Gastroesophageal sphincter (tissue), 3 donors: ENCODE data around the gene C2orf74.

ENCODE experiments used
- CTCF ChIP-seq, 4 experiments: fragments of 200-600 bp in 2 of 4; fragments of 450-650 bp in 2 of 4; sonication (generic) in 1 of 4; IDR thresholded peaks; one replicate each; pipeline ENCODE4 v1.5.1; 2017 to 2019; ENCODE audit warnings: antibody characterized with exemption in 4 of 4, mild to moderate bottlenecking in 2 of 4, moderate library complexity in 2 of 4
- EP300 ChIP-seq: sonication (generic); formaldehyde crosslinking; IDR thresholded peaks from one replicate; pipeline ENCODE4 v1.6.1; 2017; ENCODE audit warnings: antibody characterized with exemption, mild to moderate bottlenecking
- POLR2A ChIP-seq, 2 donors: fragments of 450-650 bp; IDR thresholded peaks; one replicate each; pipeline ENCODE4 v1.6.1; 2017; ENCODE audit warnings: antibody characterized with exemption in 2 of 2, mild to moderate bottlenecking in 2 of 2, moderate library complexity in 1 of 2

DNA sequence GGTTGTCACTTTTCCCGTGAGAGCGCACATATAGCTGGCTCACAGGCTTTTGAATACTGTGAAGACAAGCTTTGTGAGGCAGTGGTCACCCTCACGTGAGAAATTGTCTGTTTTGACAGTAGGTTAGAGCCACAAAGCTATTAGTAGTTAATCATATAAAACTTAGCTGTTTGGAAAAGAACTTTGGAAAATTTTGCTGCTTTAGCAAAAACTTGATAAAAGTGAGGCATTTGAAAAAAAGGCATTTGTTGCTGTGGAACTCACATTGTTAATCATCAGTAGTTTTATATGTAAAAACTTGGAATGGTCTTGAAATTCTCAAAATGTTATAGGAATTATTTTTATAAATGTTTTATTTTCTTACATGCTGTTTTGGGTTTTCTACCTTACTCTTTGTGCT is 22.3 kb downstream of the C2orf74 start:
- TF ChIP-seq CTCF (IDR thresholded peaks at IDR 0.05) (no peak), EP300 (no peak), POLR2A (IDR thresholded peaks at IDR 0.05) (no peak)
